Stimulated activated CD8-positive, alpha-beta memory T cell treated with anti-CD3 and anti-CD28 coated beads, Interleukin-4, amount 100 ng/mL, for 48 hours (primary cell): ENCODE data around the gene SOX12.
"Not testable (repeated sequence)": the region's sequence is repeated elsewhere in the genome, so short reads cannot be mapped to it uniquely, and the experiment has no call there.

ENCODE experiments used
- DNase-seq: peaks from one replicate; pipeline ENCODE4 v3.0.0-alpha.2; 2020

Gene SOX12

GRCh38 chr20:364905-365794, 39.8 kb downstream of the SOX12 start:
- DNase-seq: no peak

- DNase-seq: no peak
Measured at GRCh38 chr20:366041-366718, 40.8 kb downstream of the SOX12 start.

GRCh38 chr20:366719-367485, 41.5 kb downstream of the SOX12 start:
- DNase-seq: no peak

GRCh38 chr20:367486-367887, 42.1 kb downstream of the SOX12 start:
- no peak for DNase-seq

GRCh38 chr20:368915-369314, 43.6 kb downstream of the SOX12 start:
- no peak for DNase-seq

GRCh38 chr20:370151-370600, 44.8 kb downstream of the SOX12 start:
- DNase-seq: no peak

GRCh38 chr20:370977-371754, 45.8 kb downstream of the SOX12 start:
- no peak for DNase-seq

GRCh38 chr20:371755-372542, 46.6 kb downstream of the SOX12 start:
- no peak for DNase-seq

GRCh38 chr20:372543-373082, 47.3 kb downstream of the SOX12 start:
- not testable (repeated sequence) for DNase-seq

- no peak for DNase-seq
Measured at GRCh38 chr20:373171-373890, 48.0 kb downstream of the SOX12 start.

GRCh38 chr20:375265-375889, 50.0 kb downstream of the SOX12 start:
- no peak for DNase-seq

- DNase-seq: no peak
Measured at GRCh38 chr20:376089-376488, 50.7 kb downstream of the SOX12 start.

- no peak for DNase-seq
Measured at GRCh38 chr20:376750-377149, 51.4 kb downstream of the SOX12 start.

- not testable (repeated sequence) for DNase-seq
Measured at GRCh38 chr20:377578-377977, 52.2 kb downstream of the SOX12 start.

- DNase-seq: no peak
Measured at GRCh38 chr20:378961-379336, 53.6 kb downstream of the SOX12 start.
